HG02981 (cell line): Measurements from ENCODE around the gene TRPT1.

ENCODE experiments used
- ATAC-seq: cut with Tn5 transposase; IDR thresholded peaks from one replicate; pipeline ENCODE4 v1.9.1; 2021; ENCODE audit warnings: mild to moderate bottlenecking, moderate library complexity; ENCODE audit not compliant: unreplicated experiment

TRPT1 gene

GRCh38 chr11:64245797-64246620 is 20.0 kb upstream of the TRPT1 start:
- ATAC-seq, result no peak

DNA sequence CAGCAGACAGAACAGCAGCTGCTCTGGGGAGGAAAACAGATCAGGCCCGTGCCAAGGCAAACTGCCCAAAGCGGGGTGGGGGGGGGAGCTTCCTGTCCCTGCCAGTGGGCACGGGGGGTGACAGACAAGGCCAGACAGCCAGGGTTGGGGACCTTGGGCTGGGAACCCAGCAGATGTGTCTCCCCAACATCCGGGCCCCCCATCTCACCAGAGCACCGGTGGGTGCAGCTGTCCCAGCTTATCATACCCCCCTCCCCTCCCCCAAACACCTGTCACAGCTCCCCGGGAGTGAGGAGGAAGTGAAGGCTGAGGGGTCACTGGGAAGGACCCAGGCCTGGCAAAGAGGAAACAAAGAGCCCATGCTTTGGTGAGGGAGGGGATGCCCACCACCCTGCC is 19.4 kb upstream of the TRPT1 start:
- ATAC-seq, result no peak

DNA sequence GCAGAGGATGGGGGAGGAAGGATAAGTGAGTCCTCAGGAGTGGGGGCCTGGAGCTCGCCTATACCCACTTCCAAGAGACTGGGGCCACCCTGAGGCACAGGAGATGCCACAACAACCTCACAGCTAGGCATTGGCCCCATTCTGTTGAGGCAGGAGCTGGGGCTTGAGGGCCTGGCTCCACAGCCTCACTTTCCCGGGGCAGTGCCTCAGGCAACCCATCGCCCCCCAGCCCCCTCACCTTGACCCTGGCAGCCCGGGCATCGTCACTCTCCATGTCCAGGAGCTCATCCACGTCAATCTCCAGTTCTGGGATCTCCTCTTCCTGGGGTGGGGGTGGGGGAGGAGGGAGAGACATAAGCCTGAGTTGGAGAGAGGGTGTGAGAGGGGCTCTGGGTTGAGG is 19.0 kb upstream of the TRPT1 start:
- ATAC-seq, result no peak

GRCh38 chr11:64244107-64244506 is 18.1 kb upstream of the TRPT1 start:
- ATAC-seq, result no peak

- no peak for ATAC-seq
Measured at GRCh38 chr11:64243236-64243854, 17.4 kb upstream of the TRPT1 start.

GRCh38 chr11:64241491-64242374 is 15.7 kb upstream of the TRPT1 start:
- ATAC-seq, result peak; percentile 56

- no peak for ATAC-seq
Measured at GRCh38 chr11:64241241-64241490, 15.2 kb upstream of the TRPT1 start.

DNA sequence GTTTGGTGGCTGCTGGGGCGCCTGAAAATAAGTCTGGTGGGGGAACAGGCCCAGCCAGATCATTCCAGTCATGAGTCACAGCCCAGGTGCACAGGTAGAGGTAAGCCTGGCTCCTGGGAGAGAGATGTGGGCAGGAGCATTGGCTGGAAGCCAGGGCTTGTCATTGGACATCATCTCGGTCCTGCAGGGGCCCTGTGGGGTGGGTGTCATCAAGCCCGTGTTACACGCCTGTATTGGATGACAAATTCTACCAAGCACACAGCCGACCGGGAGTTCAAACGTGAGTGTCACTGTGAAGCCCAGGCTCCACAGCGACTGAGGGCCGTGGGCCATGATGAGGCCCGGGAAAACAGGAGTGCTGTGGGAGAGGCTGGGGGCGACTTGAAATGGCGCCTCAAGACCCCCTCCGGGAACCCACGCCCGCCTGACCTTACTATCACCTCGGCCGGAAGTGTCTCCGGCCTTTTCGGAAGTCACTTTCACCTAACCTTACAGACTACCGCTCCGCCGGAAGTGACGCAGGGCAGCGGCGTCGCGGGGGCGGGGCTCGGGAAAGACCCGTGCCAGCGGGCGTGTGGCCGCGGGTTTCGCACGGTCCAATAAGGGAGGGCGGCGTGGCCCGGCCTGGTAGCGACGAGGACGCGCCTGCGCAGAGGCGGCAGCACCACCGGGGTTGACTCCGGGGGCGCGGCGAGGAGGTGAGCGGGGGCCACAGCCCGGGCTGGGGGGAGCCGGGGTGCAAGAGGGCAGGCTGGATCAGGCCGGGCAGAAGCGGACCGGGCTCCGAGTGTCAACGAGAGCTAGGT is 14.7 kb upstream of the TRPT1 start, which contains the start of gene FKBP2:
TSS of gene FKBP2 (plus strand) at position 661 of the 806 bp plus-strand sequence. CDS start 1,293 bp downstream, outside the sequence.
- peak; percentile 47 for ATAC-seq

DNA sequence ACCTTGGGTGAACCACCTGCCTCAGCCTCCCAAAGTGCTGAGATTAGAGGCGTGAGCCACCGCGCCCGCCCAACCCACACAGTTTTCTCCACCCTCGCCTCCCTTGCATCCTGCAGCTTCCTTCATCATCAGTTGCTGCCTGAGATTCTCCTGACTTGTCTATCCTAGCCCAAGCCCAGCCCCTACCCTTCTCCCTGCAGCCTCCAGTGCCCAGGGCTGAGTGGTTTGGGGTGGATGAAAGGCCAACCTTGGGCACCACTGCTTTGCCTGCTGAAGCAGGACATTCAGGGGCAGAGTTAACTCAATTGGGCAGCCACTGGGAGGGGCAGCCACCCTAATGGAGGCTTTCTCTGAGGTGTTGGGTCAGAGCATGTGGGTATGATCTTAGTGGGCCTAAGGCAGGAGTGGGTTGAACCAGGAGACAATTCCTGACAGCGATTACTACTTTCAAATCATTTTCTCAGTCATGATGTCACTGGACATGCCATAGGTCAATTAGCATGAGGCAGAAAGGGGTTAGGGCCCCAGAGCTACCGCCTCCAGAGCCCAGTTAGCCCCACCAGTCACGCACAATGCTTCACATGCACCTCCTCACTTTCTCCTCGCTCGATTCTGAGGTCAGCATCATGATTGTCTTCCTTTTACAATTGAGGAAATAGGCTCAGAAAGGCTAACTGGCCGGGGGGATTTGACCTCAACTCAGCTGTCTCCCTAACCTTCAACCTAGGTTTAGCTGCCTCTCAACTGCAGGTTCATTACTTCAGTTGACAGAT is 13.9 kb upstream of the TRPT1 start:
- ATAC-seq, result no peak

- no peak for ATAC-seq
Measured at GRCh38 chr11:64238999-64239398, 13.0 kb upstream of the TRPT1 start.

DNA sequence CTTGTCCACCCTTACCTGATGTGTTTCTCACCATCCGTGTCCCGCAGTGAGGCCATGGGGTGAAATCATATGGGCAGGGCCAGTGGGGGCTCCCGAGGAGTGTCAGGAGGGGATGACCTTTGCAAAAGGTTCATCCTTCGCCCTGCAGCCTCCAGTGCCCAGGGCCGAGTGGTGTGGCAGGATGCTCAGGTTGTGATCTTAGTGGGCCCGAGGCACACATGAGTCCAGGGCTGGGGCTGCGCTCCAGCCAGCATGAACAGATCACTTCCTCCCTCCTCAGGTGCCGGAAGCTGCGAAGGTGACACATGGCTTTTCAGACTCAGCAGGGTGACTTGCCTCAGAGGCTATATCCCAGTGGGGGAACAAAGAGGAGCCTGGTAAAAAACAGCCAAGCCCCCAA is 12.1 kb upstream of the TRPT1 start:
- ATAC-seq, result no peak

GRCh38 chr11:64237484-64237951 is 11.5 kb upstream of the TRPT1 start:
- no peak for ATAC-seq

DNA sequence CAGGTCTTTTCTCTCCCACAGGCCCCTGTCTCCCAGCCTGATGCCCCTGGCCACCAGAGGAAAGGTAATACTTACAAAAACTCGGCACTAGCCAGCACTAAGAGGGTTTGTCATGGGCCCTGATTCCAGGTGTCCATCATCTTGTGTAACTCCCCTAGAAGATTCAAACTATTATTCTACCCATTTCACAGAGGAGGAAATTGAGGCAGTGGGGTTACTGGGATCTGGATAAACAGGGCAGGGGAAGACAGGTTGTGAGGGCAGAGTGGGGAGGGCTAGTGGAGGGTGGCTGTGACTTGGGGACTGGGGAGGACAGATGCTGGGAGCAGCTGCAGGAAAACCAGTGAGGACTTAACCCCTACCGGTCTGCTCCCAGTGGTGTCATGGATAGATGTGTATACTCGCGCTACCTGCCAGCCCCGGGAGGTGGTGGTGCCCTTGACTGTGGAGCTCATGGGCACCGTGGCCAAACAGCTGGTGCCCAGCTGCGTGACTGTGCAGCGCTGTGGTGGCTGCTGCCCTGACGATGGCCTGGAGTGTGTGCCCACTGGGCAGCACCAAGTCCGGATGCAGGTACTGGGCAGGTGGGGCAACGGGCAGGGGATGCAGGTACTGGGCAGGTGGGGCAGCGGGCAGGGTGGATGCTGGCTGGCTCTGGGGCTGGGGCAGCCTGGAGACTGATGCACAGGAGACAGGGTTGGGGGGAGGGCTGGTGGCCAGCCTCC is 9.6 kb upstream of the TRPT1 start:
- no peak for ATAC-seq

- ATAC-seq, result no peak
Measured at GRCh38 chr11:64234647-64235379, 8.8 kb upstream of the TRPT1 start.

DNA sequence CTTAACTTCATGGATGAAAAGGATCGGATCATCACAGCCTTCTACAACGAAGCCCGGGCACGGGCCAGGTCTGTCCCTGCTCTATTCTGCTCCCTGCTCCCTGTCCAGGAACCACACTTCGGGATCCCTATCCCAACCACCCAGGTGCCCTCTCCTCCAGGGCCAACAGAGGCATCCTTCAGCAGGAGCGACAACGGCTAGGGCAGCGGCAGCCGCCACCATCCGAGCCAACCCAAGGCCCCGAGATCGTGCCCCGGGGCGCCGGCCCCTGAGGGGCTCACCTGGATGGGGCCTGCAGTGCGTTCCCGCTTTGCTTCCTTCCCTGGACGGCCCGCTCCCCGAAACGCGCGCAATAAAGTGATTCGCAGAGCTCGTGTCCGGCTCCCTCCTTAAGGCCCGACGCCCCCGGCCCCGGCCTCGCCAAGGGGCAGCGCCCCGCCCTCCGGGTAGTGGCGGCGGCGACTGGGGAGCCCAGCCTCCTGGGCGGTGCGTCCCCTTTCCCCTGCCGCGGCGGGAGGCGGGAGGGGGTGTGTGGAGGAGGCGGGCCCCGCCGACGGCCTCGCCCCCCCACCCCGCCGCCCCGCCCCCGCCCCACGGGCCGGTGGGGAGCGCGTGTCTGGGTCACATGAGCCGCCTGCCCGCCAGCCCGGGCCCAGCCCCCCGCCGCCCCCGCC is 8.1 kb upstream of the TRPT1 start, which contains the start of gene VEGFB:
TSS of gene VEGFB (plus strand) at position 672 of the 674 bp plus-strand sequence. CDS start 250 bp downstream, outside the sequence.
- no peak for ATAC-seq

- ATAC-seq, result no peak
Measured at GRCh38 chr11:64232967-64233315, 7.0 kb upstream of the TRPT1 start.

- no peak for ATAC-seq
Measured at GRCh38 chr11:64232182-64232966, 6.4 kb upstream of the TRPT1 start.
